HL-60/S4 (cell line): ENCODE measurements around the gene TECTB.
"Not testable (repeated sequence)": the region's sequence is repeated elsewhere in the genome, so short reads cannot be mapped to it uniquely, and the experiment has no call there.

ENCODE experiments used
- in situ Hi-C: fragments of 300-500 bp; cut with MboI; formaldehyde crosslinking; loops from 2 replicates; pipeline ENCODE4 v1.14.3; 2022; ENCODE audit warnings: low sequenced_read_pairs

Gene TECTB

GRCh38 chr10:112283100-112283499 lies at the start of gene TECTB:
Gene TECTB, plus strand, starts transcription at chr10:112283400. Its CDS starts 335 bp downstream, at chr10:112283735.
- in situ Hi-C loops = no loop called here

GRCh38 chr10:112235141-112235540 lies 48.1 kb upstream of the TECTB start:
- in situ Hi-C loops = no loop called here

DNA sequence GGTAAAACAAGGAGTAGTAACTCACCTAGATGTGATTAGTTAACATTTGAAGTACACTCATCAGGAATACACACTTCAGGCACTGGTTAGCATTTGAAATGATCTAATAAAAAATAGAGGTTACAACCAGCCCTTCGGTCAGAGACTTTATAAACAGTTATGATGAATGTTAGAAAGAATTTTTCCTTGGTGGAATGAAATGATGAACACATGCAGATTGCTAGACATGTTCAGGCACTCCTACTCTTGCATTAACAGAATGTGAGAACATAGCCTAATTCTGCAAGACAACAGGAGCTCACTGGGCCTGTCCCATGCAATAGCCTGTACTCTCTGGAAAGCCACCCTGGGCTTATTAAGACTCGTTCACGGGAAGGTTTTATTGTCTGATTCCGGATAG lies 47.3 kb upstream of the TECTB start:
- in situ Hi-C loops = no loop called here

- in situ Hi-C loops = no loop called here
These were observed 46.7 kb upstream of the TECTB start for GRCh38 chr10:112236486-112236885.

DNA sequence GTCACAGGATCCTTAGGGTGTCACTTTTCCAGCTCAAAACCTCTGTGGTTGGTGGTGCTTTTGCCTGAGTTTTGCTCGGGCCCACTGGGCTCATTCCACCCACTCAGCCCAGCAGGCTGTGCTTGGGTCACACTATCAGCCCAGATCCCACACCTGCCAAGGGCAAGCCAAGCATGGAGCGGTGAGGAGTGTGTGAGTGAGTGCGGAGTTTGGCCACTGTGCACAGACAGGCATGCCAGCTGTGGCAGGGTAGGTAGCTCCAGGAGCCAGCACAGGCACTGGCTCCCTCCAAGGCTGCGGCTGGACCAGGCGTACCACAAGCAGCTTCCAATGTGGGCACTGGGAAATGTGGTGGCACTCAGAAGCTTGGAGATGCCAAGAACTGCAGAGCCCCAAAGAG lies 43.9 kb upstream of the TECTB start:
- in situ Hi-C loops = no loop called here

DNA sequence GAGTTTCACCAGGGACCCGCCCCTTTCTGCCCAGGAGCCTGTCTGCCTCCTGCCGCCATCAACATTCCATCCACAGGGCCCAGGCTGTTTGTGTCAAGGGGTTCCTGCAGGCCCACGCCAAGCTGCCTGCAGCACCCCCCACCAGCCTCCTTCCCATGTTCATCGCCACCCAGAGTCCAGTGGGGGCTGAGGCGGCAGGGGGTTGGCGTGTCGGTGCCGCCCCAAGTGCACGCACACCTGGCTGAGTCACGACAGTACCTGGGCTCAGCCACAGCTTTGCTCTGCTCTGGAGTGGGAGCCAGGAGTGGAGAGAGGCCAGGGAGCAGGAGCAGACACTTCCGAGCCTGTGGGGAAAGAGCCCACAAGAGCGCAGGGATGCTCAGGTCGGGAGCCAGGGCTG lies 42.8 kb upstream of the TECTB start:
- in situ Hi-C loops = no loop called here

- in situ Hi-C loops = no loop called here
These were observed 41.4 kb upstream of the TECTB start for GRCh38 chr10:112241651-112242341.

- in situ Hi-C loops = no loop called here
These were observed 40.4 kb upstream of the TECTB start for GRCh38 chr10:112242769-112243168.

GRCh38 chr10:112243713-112244112 lies 39.5 kb upstream of the TECTB start:
- in situ Hi-C loops = no loop called here

- in situ Hi-C loops = no loop called here
These were observed 39.0 kb upstream of the TECTB start for GRCh38 chr10:112244197-112244596.

DNA sequence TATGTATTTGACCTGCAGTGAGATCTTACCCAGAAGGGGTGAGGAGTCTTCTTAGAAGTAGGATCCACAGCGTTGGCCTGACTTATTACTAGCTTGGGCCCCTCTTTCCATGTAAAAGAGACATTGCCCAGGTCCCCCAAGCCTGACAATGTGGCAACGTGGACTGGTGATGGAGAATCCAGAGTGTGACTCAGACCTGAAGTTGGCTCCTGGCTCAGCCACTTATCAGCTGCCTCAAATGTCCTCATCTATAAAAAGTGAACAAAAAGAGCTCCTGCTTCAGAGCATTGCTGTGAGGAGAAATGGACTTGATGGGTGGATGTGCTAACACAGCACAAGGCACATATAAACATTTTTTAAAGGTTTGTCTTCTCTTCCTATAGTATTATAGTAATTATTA lies 35.4 kb upstream of the TECTB start:
- in situ Hi-C loops = no loop called here

- in situ Hi-C loops = no loop called here
These were observed 34.5 kb upstream of the TECTB start for GRCh38 chr10:112248584-112249295.

- in situ Hi-C loops = no loop called here
These were observed 33.5 kb upstream of the TECTB start for GRCh38 chr10:112249722-112250121.

DNA sequence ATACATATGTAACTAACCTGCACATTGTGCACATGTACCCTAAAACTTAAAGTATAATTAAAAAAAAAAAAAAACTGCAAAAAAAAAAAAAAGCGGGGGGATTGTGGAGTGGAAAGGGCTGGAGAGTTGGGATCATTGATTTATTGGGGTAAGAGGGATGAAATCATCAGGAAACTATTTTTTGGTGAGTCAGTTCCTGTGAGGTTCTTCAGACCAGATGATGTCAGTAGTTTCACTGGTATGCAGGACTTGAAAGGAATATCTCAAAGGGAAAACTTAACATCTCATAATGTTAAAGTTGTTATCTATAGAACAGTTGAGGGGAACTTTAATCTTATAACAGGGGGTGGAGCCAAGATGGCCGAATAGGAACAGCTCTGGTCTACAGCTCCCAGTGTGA lies 32.6 kb upstream of the TECTB start:
- in situ Hi-C loops = no loop called here

DNA sequence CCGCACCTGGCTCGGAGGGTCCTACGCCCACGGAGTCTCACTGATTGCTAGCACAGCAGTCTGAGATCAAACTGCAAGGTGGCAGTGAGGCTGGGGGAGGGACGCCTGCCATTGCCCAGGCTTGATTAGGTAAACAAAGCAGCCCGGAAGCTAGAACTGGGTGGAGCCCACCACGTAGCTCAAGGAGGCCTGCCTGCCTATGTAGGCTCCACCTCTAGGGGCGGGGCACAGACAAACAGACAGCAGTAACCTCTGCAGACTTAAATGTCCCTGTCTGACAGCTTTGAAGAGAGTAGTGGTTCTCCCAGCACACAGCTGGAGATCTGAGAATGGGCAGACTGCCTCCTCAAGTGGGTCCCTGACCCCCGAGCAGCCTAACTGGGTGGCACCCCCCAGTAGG lies 32.0 kb upstream of the TECTB start:
- in situ Hi-C loops = not testable (repeated sequence)

DNA sequence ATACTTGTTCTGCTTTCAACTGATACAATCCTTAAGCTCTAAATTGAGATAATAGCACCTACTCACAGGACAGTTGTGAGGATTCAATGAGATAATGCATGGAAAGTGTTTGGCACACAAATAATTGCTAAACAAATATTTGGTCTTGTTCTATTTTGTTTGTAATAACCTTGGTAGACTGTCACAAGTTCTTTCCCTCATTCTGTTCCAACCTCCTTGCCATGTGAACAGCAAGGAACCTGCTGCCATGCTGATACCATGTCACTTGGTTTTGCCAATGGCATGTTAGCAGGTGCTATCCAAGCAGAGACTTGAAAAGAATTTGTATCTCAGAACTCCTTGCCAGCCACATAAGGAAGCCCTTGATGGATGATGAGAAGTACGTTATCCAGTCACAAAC lies 24.8 kb upstream of the TECTB start:
- in situ Hi-C loops = no loop called here

DNA sequence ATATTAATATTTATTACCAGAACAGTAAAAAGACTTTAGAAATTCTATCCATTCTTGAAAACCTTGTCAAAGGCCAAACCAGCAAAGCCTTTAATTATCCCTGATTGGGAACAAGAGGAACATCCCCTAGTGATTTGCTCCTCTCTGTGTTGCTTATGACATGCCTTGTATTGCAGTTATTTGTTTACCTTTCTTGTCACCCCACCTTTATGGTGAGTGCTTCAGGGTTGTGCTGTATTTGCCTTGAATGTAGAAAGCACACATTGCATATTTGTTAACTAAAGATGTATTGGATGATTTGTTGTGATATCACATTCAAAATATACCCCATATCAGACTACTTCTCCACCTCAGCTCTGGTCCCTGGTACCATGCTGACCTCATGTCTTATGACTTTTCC lies 23.5 kb upstream of the TECTB start:
- in situ Hi-C loops = no loop called here

DNA sequence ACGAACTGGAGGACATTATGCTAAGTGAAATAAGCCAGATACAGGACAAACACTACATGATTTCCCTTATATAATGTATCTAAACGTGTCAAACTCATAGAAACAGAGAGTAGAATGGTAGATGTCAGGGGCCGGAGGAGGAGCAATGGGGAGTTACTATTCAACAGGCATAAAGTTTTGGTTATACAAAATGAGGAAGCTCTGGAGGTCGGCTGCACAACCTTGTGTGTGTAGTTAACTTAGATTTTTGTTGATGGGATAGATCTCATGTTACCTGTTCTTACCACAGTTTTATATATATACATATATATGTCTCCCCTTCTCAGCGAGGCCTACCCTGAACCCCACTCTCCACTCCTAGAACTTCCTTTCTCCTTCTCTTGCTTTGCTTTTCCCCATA lies 22.4 kb upstream of the TECTB start:
- in situ Hi-C loops = no loop called here

DNA sequence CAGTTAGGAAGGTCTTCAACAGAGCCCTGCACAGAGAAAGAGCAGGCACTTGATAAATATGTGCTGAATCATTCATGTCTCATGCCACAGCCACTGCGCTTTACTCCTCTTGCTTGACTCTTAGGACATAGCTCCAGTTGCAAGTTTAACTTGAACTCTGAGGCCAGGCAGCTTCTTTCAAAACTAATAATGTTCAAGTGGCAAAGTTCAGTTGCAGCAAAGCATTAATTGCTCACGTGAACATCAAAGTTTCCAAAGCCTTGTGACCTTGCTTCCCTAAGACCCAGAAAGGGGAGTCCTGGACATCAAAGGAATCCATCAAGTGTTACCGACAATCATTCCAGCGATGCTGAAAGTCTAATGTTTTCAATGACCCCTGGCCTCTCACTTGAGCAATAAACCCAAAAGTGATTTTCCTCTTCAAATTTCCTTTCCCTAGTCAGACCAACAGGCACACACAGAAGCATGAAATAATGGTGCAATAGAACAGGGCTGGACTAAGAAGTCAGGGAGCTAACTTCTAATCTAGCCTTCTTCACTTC lies 21.8 kb upstream of the TECTB start:
- in situ Hi-C loops = no loop called here

GRCh38 chr10:112262546-112262945 lies 20.7 kb upstream of the TECTB start:
- in situ Hi-C loops = no loop called here

- in situ Hi-C loops = no loop called here
These were observed 17.5 kb upstream of the TECTB start for GRCh38 chr10:112265745-112266144.

DNA sequence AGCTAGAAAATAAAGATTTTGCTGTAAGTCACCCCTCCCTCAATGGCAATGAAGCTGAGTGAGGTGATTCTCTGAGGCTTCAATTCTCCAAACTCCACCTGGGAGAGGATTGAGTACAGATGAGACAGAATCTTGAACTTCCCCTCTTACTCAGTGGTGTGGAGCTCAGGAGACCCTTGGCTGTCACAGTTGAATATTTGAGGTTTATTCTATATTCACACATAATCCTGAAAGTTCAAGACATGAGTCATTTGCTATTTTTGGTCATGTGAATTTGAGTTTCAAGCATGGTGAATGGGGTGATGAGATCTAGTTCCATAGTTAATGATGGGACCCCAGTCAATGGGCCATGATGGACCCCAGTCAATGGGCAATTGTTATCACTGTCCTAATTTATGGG lies 13.9 kb upstream of the TECTB start:
- in situ Hi-C loops = no loop called here
